GM18909 (cell line): Measurements from ENCODE around the gene CRHR2.
"Not testable (repeated sequence)": the region's sequence is repeated elsewhere in the genome, so short reads cannot be mapped to it uniquely, and the experiment has no call there.

Experiments
- ATAC-seq: cut with Tn5 transposase; IDR thresholded peaks from one replicate; pipeline ENCODE4 v1.9.1; 2021; ENCODE audit warnings: mild to moderate bottlenecking; ENCODE audit not compliant: unreplicated experiment, poor library complexity

CRHR2 gene

DNA sequence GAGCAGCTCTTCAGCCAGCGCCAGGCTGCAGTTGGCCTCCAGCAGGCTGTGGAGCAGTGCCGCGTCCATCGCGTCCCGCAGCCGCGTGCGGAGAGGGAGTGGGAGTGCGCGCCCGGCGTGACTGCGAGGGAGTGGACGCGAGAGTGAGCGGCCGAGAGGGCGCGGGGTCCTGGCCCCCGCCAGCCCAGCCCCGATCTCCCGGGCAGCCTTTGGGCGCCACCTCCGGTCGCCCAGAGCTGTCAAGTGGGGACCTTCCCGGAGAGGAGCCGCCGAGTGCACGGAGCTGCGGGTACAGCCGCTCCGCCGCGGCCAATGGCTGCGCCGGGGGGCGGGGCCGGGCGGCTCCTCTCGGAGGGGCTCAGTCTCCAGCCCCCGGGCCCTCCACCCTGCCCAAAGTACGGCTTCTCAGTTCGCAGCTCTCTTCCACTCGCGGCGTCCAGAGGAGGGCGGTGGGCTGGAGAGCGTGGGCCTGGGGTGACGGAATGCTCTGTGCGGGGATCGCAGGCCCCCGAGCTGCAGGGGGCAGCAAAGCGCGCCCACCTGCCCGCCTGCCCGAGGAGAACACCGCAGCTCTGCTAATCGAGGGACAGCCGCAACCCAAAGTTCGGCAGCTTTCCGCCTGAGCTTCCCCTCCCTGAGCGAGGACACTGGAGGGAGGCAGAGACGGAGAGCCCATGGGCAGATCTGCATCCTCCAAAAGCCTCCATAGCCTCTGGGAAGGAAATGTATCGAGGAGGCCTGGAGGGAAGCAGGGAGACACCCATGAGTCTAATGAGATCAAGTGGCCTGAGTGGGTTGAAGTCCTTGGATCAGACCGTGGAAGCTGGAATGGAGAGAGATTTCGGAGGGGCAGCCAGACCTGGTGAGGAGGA, at the start of gene CRHR2:
TSS of gene CRHR2 (minus strand) at position 245 of the 872 bp plus-strand sequence. CDS start at position 69, 176 bp downstream.
- no peak for ATAC-seq

DNA sequence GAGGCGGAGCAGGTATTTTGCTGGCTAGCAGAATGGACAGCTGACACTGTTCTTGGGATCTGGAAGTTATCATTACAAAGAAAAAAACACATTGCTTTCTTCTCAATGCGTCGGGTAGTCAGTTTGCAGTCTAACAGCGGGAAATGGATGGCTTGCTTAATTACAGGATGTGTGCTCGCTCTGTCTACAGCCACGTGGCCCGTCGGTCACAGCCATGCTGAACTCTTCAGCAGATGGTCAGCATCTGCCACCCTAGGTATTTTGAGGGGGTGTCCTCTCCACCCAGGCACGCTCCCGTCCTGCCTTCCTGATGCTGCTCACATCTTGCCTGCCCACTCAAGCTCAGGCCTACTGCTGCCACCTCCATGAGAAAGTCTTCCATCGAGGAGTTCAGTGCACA, 49.3 kb upstream of the CRHR2 start:
- no peak for ATAC-seq

DNA sequence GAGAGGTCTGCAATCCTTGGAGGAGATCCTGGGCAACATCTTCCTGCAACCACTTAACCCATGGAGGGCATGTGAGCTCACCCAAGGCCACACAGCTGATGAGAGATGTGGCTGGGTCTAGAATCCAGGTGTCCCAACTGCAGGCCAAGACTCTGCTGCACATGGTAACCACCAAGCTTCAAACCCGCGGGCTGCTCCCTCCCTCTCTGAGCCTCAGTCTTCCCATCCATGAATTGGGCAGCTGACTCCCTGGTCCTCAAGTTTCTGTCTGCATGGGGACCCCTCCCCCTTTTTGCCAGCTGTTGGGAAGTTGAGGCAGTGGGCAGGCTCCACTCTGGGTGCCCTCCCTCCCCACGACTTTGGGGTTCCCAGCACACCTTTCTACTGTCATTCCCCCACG, 48.7 kb upstream of the CRHR2 start:
- ATAC-seq = no peak

DNA sequence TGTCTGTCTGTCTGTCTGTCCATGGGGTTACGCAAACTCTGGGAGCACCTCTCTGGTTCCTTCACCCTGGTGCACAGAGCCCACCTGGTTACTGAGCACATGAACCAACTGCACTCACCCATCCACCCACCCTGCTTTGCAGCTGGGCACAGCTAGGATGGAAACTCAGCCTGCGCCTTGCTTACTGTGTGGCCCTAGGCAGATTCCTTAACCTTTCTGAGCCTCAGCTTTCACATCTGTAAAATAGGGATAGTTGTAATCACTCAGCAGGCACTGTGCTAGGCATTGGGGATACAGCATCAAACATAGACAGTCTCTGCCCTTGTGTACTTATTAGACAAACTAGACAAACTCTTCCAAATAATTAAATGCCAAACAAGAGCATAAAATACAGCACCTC, 47.8 kb upstream of the CRHR2 start:
- no peak for ATAC-seq

DNA sequence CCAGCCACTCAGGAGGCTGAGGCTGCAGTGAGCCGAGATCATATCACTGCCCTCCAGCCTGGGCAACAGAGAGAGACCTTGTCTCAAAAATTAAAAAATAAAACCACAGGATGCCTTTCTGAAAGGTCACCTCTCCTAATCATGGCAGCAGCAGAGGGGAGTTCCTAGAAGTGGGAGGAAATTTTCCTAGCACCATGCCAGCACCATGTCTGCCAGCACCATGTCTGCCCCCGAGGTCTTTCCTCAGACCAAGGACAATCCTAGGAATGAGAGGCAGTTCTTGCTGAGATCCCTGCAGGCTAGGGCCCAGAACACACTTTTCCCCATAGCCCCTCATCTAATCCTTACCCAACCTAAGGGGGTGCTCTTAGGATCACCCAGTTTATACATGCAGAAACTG, 47.4 kb upstream of the CRHR2 start:
- no peak for ATAC-seq

DNA sequence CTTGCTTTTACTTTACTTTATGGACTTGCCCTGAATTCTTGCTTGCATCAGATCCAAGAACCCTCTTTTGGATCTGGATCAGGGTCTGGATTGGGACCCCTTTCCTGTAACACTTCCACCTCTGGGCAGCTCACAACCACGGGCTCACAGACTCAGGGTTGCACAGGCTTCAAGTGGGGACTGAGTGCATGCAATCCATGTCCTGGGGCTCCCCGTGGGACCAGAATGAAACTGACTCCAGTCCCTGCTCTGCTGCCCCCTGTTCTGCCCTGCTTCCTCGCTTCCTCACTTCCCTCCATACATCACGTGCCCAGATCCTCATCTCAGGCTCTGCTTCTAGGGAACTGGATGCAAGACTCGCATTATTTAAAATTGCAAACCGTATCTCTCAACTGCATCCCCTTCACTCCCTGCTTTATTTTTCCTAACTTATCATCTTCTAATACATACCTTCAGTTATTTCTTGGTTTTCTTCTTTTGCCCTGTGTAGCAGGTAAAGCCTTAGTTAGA, 46.4 kb upstream of the CRHR2 start:
- no peak for ATAC-seq

DNA sequence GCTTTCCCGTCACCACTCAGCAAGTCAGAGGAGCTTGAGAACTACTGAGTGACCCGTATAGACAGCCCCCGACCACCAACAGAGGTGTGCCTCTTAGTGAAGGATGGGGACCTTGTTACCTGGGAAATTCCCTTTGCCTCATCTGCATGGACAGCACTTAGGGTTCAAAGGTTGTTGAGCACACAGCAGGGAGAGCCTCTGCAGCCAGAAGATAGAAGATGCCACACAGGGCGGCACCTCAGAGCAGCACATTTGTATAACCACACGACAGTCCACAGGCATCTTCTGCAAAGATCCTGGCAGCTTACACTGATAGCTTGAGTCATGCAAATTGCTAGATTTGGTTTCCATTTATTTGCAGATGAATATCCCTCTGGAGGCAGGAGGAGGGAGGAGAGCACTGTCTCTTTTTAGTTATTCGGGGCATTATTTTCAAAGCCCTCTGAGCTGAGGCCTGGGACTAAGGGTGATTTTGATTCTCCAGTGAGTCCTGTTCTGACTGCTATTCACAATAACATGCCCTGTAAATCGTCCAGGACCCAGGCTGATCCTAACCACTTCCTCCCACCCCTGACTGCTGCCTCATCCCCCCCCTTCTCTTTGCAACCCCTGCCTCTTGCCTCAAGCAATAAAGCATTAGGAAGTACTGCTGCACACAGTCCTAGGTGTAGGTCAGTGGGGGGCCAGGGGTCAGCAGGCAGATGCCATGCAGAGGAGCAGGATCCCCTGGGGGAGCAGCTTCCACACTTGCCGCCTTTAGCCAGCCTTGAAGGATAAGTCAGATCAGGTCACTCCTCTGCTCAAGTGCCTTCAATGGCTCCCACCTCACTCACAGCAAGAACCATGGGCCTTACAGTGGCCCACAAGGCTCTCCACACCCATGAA, 45.0 kb upstream of the CRHR2 start:
- peak; percentile 73 for ATAC-seq

DNA sequence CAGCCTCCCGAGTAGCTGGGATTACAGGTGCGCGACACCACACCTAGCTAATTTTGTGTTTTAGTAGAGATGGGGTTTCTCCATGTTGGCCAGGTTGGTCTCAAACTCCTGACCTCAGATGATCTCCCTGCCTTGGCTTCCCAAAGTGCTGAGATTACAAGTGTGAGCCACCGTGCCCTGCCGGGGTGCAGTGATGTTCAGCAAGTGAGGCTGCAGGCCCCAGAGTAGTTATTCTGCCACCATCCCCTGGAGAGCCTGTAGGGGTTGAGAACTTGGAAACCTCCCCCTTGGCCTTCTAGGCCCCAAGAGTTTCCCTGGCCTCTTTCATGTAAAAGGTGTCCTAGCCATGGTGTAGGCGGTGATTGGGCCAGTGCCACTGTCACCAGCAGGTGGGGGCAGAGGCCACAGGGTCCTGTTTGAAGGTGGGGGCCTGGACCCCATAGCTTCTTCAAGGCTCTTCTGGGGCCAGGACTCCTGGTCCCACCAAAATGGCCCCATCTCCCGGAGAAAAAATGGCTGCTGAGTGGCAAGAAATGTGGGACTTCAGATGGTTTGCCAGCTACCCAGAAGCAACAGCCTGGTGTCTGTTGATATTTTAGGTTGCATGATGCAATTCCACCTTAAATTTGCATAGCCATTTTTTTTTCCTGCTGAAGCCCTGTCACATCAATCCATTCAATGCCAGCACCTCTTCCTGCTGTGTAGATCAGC, 44.2 kb upstream of the CRHR2 start:
- no peak for ATAC-seq

DNA sequence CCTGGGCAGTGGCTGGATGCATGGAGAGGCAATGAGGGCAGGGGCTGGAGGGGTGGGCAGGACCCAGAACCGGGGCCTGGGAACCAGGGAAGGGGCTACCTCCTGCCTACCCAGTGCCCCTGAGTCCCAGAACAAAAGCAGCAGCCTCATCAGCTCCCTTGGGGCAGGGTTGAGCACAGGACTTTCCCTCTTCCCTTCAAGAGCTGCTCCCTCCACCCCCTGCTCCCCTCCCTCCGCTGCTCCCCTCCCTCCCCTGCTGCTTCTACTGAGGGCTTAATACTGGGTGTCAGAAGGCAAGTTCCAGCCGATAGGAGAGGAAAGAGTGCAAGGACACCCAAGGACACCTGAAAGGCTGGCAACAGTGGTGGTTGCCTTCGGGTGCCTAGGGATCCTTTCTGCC, 41.5 kb upstream of the CRHR2 start:
- no peak for ATAC-seq

DNA sequence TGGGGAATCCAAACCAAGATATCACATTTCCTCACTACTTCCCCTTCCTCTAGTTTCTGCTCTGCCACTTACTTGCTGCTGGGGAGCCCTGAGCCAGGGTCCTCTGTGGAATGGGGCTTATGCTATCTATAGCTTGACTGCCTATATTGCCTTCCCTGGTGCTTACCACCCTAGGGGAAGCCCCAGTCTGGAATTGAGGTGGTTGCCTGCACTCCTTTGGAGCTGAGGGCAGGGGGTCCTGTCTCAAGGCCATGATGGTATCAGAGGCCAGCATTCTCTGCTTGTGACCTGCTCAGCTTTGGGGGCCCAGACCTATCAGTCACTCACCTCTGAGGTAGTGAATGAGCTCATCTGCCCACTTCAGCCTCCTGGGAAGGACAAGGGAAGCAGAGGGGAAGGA, 40.4 kb upstream of the CRHR2 start:
- no peak for ATAC-seq

DNA sequence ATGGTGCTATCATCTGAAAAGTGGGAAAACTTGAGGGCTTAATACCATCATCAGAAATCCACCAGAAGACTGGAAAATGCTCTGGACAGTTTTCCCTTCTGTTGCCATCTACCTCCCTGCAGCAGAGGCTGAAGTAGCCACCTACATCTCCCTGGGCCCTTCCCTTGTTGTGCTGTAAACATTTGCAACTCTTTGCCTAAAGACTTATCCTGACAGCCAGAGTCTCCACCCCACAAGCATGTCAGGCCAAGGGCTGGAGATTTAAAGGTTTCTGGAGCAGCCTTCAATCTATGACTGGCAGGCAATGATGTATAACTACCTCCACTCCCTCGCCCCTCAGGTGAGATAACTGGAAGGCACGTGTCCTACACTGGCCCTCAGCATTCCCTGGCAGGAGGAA, 39.9 kb upstream of the CRHR2 start:
- no peak for ATAC-seq

DNA sequence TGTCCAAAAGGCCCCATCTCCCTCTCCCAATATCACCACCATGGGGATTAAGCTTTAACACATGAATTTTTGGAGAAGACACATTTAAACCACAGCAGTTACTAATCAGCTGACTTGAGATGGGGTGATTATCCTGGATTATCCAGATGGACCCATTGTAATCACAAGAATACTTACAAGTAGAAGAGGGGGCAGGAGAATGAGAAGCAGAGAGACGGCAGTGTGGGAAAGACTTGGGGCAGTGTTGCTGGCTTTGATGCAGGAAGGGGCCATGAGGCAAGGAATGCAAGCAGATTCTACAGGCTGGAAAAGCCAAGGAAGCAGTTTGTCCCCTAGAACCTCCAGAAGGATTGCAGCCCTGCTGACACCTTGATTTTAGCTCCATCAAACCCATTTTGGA, 39.0 kb upstream of the CRHR2 start:
- no peak for ATAC-seq

DNA sequence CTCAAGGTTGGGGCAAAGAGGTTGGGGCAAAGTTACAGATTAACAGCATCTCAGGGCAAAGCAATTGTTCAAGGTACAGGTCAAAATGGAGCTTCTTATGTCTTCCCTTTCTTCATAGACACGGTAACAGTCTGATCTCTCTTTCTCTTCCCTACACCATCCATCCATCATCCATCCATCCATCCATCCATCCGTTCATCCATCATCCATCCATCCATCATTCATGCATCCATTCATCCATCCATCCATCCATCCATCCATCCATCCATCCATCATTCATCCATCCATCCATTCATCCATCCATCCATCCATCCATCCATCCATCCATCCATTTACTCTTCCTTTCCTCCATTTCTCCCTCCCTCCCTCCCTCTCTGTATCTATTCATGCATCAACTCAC, 37.2 kb upstream of the CRHR2 start:
- not testable (repeated sequence) for ATAC-seq

DNA sequence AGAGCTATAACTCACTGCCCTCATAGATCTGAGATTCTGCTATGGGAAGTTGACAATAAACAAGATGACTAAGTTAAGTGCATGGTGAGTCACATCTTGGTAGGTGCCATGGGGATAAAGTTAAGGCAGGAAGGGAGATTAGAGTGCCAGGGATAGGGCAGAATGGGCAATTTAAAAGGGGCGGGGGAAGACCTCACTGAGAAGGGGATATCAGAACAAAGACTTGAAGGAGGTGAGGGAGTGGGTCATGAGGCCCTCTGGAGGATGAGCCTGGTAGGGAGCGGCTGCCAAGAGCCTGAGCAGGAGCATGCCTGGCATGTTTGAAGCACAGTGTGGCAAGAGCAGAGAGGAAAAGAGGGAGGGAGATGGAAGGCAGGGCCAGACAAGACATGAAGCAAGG, 34.9 kb upstream of the CRHR2 start:
- no peak for ATAC-seq

DNA sequence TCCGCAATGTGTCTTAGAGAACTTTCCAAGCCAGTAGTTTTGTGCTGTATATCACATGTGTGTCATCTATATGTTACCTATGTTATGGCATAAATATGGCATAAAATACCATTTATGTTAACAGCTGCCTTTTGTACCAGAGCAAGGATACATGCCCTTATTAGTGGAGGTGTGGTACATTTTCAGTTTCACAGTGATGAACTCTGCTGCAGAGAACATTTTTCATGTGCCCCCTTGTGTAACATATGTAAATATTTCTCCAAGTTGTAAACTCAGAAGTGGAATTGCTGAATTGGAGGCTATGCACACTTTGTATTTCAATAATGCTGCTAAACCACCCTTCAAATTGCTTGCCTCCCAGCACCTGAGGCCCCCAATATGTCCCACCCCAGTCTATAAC, 31.9 kb upstream of the CRHR2 start:
- ATAC-seq = no peak

DNA sequence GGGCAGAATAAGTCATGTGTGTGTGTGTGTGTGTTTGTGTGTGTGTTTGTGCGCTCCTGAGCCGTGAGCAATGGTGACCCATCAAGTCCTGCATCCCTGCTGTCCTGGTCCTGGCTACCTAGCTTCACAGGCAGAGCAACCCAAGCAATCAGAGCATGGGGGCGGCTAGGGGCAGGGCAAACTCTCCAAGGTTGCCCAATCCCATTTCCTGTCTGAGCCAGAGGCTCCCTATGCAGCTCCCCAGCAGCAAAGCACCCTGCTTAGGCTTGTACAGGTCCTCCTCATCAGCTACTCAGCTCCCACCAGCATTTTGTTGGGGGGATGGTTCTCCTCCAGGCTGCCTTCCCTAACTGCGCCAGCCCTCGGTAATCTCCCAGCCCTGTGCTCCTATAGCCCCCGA, 31.1 kb upstream of the CRHR2 start:
- no peak for ATAC-seq

DNA sequence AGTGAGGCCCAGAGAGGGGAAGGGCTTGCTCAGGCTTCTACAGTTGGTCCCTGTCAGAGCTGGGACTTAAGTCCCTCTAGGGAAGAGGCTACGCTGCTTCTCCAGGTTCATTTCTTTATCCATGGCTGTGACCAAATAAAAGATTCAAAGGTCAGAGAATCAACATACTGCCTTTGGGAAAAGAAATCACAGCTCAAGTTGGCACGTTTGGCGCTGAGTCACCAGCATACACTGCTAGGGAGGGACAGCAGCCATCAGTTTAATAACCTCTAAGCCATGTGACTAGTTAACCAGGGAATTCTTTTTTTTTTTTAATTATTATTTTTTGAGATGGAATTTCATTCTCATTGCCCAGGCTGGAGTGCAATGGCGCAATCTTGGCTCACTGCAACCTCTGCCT, 28.4 kb upstream of the CRHR2 start:
- no peak for ATAC-seq

DNA sequence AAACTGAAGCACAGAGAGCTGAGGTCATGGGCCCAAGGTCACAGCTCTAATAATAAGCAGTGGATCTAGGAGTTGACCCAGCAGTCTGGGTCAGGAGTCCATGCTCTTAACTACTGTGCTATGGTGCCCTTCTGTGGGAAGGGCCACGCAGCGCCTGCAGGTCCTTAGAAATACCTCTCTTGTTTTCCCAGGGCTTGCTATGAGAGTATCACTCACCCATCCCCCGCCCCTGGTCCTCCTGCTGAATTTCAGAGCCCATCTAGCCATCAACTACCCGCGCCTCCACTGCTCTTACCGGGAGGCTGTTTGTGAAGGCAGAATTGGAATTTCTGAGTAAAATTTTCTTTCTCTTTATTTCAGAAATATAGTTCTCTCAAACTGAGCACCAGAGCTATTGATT, 27.3 kb upstream of the CRHR2 start:
- no peak for ATAC-seq

DNA sequence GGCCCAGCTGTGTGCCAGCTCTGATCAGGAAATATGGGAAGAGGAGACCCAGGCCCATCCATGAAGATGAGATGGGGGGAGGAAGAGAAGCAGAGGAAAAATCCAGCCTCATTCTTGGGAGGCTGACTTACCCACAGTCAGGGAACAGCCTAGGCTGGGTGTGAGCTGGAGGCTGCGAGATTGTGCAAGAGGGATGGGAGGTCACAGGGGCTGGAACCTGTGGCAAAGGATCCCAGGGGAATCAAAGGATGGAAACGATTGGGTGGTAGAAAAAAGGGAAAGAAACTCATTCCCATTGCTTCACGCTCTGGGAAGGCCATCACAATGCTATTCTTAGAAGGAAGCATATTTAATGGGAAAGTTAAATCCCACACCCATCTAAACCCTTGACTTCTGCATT, 26.7 kb upstream of the CRHR2 start:
- no peak for ATAC-seq

DNA sequence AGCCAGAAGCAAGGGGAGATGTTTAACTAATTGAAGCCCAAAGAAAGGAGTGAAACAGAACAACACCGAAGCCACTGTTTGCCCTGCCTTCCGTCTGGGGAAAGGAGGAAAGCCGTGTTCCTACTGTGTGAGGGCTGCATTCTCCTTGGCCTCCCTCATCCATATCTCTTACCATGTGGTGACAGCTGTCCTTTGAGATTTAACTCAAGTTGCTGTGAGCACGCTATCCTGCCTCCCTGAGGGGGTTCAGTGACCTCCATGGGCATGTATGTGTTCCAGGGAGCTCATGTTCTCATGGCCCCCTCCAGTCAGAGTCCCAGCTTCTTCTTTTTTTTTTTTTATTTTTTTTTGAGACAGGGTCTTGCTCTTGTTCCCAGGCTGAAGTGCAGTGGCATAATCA, 26.2 kb upstream of the CRHR2 start:
- no peak for ATAC-seq
